Fibroblast of skin of right biceps (primary cell): Measurements from ENCODE around the gene GOSR1.
"Not testable (repeated sequence)": the region's sequence is repeated elsewhere in the genome, so short reads cannot be mapped to it uniquely, and the experiment has no call there.

ENCODE experiments used
- DNase-seq: peaks from one replicate; pipeline ENCODE4 v3.0.0-alpha.2; 2013

Gene GOSR1

DNA sequence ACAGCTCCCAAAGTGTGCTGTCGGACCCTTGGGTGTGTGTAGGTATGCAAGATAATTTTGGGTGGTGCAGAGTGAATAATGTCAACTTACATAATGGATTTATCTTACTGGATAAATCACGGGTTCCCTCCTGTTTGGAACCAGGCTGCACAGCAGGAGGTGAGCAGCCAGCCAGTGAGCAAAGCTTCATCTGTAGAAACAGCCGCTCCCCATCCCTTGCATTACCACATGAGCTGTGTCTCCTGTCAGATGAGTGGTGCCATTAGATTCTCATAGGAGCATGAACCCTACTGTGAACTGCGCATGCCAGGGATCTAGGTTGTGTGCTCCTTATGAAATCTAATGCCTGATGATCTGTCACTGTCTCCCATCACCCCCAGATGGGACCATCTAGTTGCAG is 72.0 kb downstream of the GOSR1 start:
- not testable (repeated sequence) for DNase-seq

DNA sequence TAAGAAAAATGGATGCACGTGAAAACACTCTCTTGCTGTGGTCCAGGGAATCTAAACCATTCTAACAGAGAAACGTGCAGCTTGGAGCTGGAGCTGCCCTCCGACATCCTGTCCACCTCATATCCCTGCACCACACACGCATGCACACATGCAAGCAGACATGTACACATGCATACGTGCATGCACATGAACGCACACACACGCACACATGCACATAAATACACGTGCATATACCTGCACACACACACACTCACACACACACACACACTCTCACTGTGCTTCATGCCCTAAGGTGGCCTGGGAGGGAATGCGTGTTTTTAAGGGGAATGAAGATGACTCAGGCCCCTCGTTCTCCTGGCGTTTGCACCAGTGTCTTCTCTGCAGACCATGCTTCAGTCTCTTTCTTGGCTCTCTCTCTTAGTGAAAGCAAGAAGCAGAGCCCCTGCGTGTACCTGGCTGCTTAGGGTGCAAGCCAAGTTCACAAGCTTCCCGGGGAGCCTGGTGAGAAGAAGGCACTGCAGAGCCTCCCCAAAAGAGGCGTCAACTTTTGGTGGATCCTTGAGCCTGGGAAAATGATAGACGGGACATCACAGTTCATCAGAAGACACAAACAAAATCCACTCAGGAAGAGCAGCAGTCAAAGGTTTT is 72.8 kb downstream of the GOSR1 start:
- DNase-seq = no peak

DNA sequence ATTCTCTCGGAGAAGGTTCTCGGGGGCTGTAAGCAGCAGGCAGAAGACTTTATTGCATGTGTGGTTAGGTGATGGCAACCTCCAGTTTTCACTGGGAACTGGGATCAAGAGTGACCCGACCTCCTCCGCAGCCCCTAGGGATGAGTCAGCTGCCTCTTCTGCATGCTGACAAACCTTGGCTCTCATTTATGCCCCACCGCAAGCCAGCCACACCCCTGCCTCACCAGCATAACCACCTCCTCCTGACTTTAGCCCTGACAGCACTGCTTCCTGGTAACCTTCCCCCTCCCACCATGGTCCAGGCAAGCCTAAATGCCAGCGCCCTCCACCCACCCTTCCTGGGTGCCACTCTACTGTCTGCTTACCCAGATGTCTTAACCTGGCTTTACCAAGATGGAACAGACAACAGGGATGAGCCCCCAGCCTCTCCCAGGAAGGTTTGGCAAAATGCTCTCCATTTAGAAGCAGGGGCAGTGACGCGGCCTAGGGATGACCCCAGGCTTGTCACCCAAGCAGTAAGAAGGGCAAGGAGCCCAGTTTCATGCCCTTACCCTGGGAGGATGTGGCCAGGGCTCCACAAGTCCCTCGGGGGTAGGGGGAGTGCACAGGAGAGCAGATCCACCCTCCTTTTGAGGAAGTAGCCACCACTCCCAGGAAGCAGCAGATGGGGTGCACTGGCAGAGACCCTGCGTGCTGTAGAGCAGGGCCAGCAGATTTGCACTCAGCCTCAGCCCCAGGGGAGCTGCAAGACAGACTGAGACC is 73.5 kb downstream of the GOSR1 start:
- DNase-seq = peak; percentile 22

- DNase-seq = not testable (repeated sequence)
Observed at GRCh38 chr17:30551274-30551995, 74.2 kb downstream of the GOSR1 start.

DNA sequence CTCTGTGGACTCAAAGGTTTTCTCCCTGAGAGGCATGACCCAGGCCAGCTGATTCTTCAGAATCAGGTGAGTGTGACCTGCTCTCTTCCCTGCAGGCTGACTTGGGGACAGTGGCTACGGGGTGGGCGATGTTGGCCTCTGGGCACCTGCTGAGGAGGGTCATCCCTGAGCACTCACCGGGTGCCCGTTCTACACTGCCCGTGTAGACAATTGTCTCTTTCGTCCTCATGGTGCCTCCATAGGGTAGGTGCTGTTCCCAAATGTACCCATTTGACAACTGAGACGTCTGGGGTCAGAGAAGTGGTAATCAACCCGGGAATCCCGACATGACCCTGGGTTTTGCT is 74.8 kb downstream of the GOSR1 start:
- DNase-seq = no peak

GRCh38 chr17:30552994-30553566 is 75.9 kb downstream of the GOSR1 start:
- DNase-seq = no peak

DNA sequence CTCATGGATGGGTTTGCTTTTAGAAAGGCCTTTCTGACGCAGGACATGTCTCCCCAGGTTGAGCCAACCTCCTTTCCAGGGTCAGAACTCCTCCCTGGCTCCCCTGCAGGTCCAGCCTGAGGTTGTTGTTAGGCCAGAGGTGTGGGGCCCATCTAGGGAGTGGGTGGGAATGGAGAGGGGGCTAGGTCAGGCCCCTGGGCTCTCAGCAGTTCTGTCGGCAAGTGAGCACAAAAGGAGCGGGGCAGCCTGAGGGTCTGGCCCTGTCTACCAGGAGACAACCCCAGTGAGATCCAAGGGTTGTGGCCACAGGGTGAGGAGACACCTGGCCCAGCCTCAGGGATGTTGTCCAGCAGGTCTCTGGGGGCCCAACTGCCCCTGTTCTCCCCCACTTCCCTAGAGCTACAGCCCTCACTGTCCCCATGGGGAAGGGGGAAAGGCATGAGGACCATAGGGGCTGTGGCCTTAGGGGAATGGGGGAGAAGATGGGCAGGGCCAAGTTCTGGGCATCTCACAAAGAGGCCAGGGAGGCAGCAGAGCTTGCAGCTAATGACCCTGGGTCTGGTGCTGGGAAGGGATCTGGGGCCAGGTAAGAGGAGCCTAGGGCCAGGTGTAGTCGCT is 76.7 kb downstream of the GOSR1 start:
- not testable (repeated sequence) for DNase-seq

DNA sequence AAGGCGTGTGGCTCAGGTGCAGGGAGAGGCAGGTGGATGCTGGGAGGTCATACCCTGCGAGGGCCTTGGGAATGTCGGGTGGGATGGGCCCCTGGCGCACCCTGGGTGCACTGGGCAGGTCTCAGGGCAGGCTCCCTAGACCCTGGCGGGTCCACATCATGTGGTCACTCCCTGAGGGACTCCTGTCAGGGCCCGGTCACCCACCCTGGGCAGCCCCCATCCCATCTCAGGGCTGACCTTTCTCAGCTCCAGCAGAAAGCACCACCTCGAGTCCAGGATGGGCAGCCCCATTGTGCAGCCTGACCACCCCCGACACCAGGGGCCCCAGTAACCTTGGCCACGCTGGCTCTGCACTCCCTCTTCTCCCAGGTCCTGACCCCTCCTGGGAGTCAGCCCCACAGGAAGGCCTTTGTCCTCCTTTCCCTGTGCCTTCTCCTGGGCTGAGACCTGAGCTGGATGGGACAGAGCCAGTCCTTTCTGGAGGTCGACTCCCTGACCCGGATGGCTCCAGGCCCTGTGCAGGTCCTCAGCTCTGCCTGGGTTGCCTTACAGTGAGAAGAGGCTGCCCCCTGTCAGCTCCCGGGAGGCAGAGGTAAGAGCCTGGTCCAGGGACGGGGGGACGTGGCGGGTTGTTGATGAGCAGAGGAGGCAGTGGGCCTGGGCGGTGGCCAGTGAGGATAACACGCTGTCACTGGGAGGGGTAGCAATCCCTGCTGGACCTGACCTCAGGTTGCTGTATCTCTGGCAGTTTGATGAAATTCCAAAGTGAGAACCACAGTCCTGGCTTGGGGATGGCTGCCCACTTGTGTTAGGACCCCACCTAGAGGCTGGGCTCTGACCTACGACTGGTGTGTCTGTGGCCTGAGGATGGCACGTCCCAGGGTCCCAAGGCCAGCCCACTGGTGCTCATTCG is 77.9 kb downstream of the GOSR1 start:
- peak; percentile 39 for DNase-seq

DNA sequence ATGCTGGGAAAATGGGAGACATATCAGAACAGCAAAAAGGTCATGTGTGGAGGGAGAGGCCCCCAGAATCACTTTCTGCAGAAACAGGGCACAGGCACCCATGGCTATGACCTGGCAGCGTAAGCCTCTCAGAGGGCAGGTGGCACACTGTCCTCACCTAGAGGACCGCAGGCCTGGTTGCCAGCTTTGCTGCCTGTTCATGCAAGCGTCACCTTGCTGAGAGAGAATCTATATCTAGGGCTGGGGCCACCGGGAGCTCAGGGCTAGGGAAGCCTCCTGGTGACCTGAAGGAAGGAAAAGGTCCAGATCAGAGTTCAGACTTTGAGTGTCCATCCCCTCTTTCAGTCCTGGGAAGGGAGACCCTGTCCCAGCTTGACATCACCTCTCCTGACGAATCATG is 78.7 kb downstream of the GOSR1 start:
- DNase-seq = no peak

DNA sequence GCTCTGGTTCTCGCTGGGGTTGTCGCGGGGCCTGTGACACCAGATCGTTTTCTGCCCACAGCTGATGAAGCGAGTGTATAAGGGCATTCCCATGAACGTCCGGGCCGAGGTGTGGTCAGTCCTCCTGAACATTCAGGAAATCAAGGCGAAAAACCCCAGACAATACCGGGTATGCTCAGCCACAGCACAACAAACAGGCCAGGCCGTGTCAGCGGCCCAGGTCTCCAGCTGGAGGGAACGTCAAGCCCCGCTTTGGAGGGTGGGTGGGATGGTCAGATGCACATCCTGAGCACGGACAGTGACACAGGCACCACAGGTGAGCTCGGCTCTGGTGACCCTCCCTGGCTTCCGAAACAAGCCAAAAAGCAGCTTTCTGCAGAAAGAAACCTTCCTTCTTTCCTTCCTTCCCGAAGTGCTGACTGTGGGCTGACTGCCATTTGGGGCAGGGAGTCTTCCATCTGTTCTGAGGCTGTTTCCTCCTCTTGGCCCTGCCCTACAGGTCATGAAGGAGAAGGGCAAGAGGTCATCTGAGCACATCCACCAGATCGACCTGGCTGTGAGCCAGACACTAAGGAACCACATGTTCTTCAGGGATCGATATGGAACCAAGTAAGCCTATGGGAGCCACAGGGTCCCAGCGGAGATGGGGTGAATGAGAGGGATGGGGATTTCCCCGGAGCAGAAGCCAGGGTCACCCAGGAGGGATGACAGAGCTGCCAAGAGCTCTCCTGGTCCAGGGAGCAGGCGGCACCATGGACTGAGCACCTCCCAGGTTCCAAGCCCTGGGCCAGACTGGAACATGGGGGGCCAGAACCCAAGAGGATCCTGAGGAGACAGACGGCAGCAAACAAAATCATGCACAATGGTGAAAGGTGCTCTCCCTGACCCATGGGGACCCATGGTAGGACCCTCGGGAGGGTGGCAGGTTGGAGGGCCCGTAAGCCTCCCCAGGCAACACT is 79.4 kb downstream of the GOSR1 start:
- no peak for DNase-seq

GRCh38 chr17:30557916-30558685 is 80.9 kb downstream of the GOSR1 start:
- DNase-seq = no peak

GRCh38 chr17:30558686-30559545 is 81.7 kb downstream of the GOSR1 start:
- DNase-seq = no peak

DNA sequence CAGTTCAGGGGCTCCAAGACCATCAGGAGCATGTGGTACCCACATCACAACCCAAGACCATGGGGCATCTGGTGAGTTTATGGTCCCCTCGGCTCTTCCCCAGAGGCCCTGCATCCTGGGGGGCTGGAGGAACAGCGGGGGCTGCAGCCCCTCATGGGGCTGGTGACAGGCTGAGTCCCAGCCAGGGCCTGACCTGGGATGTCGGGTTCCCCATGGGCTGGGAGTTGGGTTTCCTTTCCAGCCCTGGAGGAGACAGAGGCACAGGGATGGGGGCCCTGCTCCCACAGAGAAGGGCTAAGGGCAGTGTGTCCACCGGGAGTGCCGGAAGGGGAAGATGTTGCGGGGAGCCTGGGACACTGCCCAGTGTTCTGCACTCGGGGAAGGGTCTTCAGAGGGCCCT is 82.4 kb downstream of the GOSR1 start:
- DNase-seq = no peak

DNA sequence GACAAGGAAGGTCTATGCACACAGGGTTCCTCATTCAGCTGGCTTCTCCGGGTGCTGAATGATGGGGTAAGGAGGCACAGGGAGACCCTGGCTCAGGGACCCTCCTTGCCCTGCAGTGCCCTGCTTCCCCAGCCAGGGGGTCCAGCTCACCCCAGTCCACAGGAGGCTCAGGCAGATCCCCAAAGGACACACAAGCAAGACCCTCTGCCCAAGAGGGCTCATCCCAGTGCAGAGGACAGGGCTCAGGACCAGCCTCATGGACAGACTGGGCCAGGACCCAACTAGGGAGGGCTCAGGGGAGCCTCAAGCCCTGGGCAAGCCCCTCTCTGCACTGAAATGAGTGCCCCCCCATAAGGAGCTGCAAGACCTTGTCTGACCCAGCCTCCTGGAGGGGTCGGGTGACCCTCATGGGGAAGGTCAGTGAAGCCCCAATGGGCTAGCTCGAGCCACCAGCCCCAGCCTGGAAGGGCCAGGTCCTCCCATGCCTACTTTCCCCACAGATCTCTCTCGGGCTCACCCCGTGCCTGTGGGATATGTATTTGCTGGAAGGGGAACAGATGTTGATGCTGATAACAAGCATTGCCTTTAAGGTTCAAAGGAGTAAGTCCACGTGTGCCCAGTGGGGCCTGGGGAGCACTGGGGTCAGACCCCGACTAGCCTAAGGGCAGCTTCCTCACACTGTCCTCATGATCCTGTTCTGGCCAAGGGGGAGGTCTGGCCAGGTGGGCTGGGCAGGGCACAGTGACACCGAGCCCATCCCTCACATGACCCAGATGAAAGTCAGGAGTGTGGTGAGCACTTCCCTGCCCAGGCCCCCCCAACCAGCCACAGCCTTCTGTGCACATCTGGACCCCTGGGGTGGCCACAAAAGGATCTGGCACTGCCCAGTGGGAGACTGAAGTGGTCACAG is 83.2 kb downstream of the GOSR1 start:
- DNase-seq = not testable (repeated sequence)

DNA sequence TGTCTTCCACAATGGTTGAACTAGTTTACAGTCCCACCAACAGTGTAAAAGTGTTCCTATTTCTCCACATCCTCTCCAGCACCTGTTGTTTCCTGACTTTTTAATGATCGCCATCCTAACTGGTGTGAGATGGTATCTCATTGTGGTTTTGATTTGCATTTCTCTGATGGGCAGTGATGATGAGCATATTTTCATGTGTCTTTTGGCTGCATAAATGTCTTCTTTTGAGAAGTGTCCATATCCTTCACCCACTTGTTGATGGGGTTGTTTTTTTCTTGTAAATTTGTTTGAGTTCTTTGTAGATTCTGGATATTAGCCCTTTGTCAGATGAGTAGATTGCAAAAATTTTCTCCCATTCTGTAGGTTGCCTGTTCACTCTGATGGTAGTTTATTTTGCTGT is 84.6 kb downstream of the GOSR1 start:
- DNase-seq = not testable (repeated sequence)

DNA sequence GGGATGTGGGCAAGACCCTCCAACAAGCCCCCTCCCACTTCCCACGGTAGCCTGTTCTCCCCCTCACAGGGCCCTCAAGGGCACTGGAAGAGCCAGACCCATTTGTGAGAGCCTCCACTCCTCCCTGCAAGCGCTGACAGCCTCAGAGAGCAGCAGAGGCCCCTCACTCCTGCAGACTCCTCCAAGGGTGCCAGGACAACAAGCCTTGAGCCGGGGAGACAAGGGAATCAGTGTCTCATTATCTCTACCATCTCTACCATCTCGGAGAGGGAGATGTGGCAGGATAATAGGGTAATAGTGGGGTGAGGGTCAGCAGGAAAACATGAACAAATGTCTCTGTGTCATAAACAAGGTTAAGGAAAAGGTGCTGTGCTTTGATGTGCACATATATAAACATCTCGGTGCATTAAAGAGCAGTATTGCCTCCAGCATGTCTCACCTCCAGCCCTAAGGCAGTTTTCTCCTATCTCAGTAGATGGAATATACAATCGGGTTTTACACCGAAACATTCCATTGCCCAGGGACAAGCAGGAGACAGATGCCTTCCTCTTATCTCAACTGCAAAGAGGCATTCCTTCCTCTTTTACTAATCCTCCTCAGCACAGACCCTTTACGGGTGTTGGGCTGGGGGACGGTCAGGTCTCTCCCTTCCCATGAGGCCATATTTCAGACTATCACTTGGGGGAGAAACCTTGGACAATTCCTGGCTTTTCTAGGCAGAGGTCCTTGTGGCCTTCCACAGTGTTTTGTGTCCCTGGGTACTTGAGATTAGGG is 86.1 kb downstream of the GOSR1 start:
- DNase-seq = not testable (repeated sequence)

- DNase-seq = not testable (repeated sequence)
Observed at GRCh38 chr17:30563905-30564390, 86.7 kb downstream of the GOSR1 start.
